H1 (cell line): ENCODE data around the gene SYNJ2BP. TPM values are rescaled to one million over a fixed set of nuclear protein-coding genes. Genes with fewer than 3 reads are reported as not detected.

Source experiments
- BRCA1 ChIP-seq: IDR thresholded peaks from 2 replicates; pipeline ENCODE4 v1.6.1; 2012; ENCODE audit warnings: low read depth, low read length, improper control_type of control experiment
- KDM5A ChIP-seq: fragments of 200-600 bp; IDR thresholded peaks from 2 replicates; pipeline ENCODE4 v1.7.1; 2012; ENCODE audit warnings: mild to moderate bottlenecking, low read length, inconsistent platforms, mixed read lengths
- RFX5 ChIP-seq: IDR thresholded peaks from 2 replicates; pipeline ENCODE4 v1.6.1; 2011; ENCODE audit warnings: low read depth, low read length, improper control_type of control experiment, borderline replicate concordance
- SIX5 ChIP-seq: IDR thresholded peaks from 2 replicates; pipeline ENCODE4 v1.6.1; 2011; ENCODE audit warnings: mild to moderate bottlenecking, low read depth, low read length
- SRF ChIP-seq: IDR thresholded peaks from 2 replicates; pipeline ENCODE4 v1.6.1; 2011; ENCODE audit warnings: mild to moderate bottlenecking, low read depth, low read length, moderate library complexity
- polyA plus RNA-seq, 7 experiments: library from polyadenylated mRNA; depleted of rRNA in 3 of 7; stranded (reverse) in 5 of 7; unstranded in 2 of 7; fragments of >200 nt in 5 of 7; fragments of 200-250 nt in 2 of 7; gene quantifications; 1 replicate in 5 of 7; 2 replicates in 1 of 7; 4 replicates in 1 of 7; pipeline versions ENCODE4 v1.2.1 to v1.2.3, GENCODE V29; 2011 to 2013; ENCODE audit warnings: missing spikeins in 2 of 7, mixed read lengths in 2 of 7
- total RNA-seq: library from RNA; stranded (reverse); fragmentation: NEBNext Ultra II Directional; extraction: Animal tissue kit (Norgen Biotek cat#: 25700); gene quantifications from 2 replicates; pipeline ENCODE4 v1.2.1, GENCODE V29; 2021

Gene SYNJ2BP
- total and polyA plus RNA-seq, 2 of the 8 experiments (the other 6 are each of a cell fraction or from before 2014, with no cell fraction given) = 9.6 to 30.6 TPM

- TF ChIP-seq KDM5A (no peak), BRCA1 (no peak), SIX5 (no peak), SRF (no peak), RFX5 (no peak)
Measured at GRCh38 chr14:70451874-70452273, 35.0 kb upstream of the SYNJ2BP start, which contains the start of gene ADAM21 (continued).
